CD4-positive, alpha-beta T cell treated with Interleukin-21 for 1 hour (primary cell): ENCODE measurements around the gene ASMT.
"Not testable (repeated sequence)": the region's sequence is repeated elsewhere in the genome, so short reads cannot be mapped to it uniquely, and the experiment has no call there.

Experiments used
- DNase-seq: peaks from one replicate; pipeline ENCODE4 v3.0.0-alpha.2; 2020

ASMT gene

DNA sequence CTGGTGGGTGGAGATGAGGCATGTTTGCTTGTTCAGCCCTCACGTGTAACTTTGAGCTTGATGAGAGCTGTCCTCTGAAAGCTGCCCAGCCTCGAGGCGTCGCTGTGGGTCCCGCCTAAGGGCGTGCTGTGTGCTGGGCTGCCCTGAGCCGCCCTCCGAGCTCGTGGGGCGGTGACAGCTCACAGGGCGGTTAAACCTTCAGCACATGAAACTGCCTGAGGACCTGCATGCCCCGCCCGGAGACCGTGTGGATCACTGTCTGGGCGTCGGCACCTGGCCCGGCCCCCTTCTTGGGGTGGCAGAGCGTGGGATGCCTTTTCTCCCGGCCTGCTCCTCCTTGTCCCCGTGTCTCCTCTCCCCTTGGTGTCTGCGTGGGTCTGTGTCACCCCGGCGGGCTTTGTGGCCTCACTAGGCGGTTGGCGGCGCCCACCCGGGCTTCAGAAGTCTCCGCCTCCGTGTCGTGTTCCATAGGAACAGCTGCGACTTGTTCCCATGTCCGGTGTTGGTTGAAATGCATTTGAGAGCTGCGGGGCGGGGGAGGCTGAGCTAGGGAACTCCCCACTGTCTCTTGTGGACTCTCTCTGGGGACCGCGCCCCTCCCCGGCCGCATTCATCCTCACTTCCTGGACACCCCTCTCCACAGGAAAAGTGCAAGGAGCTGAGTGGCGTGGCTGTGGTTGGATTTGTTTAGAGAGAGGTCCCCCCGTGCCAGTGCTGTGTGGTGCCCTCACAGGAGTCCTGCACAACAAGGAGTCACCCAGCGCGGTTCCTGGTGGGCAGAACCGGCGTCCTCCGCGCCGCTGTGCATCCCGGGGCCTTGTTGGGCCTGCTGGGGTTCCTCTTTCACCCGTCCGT, 16.6 kb upstream of the ASMT start:
- no peak for DNase-seq

DNA sequence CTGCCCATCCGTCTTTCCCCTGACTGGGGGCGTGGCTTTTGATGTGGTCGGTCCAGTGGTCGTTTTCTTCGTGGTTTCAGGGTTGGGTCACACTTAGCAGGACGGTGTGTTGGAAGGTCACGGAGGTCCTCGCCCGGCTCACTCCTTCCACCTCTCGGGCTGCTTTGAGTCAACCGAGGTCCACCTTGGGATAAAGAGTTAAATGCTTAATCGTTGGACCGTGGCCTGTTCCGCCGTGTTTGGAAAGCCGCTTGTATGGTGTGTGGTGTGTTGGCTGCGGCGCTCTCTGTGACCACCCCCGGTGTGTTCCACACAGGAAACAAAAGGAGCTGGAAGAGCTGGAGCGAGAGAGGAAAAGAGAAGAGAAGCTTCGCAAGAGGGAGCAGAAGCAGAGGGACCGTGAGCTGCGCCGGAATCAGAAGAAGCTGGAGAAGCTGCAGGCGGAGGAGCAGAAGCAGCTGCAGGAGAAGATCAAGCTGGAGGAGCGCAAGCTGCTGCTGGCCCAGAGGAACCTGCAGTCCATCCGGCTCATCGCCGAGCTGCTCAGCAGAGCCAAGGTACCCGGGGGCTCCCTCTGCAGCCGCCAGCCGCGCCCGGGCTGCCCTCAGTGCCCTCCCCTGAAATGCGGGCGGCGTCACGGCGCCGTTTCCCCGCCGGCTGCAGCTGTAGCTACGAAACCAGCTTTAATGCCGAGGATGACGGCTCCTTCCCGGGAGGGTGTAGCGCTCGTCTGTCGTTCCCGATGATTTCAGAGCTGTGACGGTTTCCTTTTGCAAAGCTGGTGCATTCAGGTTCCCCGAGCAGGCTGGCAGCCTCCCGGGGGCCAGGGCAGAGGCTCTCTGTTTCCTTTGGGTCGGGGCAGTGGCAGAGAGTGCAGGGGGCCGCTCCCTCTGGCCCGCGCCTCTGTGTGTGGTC, 15.7 kb upstream of the ASMT start:
- DNase-seq, result no peak

DNA sequence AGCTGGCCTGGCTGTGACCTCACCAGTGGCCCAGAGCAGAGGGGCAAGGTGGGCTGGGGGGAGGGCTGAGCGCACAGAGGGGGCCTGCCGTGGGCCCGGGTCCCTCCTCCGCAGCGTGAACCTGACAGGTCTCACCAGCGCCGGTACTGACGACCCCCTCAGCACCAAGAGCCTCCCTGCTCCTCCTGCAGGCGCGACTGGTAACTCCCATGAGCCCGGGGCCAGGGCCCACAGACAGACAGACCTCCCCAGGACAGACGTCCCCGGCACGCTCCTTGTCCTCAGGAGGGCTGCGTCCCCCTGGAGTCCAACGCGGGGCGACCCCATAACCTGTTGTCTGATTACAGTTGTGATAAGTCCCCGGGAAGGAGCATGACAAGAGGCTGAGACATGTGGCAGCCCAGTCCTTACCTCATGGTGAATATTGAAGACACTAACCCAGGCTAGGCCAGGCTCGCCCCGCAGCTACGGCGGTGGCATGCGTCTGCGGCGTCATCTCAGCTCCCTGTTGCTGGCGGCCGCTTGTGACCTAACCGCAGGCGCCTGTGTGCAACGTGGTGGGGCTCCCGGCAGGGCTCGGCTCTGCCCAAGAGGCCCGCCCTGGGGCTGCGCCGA, 15.0 kb upstream of the ASMT start:
- DNase-seq, result no peak

DNA sequence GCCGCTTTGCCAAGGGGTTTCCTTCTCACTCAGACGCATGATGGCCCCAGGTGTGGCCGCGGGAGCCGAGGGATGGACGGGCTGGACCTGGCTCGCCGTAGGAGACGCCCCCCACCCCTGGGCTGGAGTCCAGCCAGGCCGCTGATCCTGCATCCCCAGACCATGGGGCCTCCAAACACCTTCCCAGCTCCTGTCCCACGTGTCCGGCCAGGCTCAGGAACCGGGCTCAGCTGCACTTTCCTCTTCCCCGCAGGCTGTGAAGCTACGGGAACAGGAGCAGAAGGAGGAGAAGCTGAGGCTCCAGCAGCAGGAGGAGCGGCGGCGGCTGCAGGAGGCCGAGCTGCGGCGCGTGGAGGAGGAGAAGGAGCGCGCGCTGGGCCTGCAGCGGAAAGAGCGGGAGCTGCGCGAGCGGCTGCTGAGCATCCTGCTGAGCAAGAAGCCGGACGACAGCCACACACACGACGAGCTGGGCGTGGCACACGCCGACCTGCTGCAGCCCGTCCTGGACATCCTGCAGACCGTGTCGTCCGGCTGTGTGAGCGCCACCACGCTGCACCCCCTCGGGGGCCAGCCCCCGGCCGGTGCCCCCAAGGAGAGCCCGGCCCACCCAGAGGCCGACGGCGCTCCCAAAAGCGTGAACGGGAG, 14.3 kb upstream of the ASMT start:
- no peak for DNase-seq

DNA sequence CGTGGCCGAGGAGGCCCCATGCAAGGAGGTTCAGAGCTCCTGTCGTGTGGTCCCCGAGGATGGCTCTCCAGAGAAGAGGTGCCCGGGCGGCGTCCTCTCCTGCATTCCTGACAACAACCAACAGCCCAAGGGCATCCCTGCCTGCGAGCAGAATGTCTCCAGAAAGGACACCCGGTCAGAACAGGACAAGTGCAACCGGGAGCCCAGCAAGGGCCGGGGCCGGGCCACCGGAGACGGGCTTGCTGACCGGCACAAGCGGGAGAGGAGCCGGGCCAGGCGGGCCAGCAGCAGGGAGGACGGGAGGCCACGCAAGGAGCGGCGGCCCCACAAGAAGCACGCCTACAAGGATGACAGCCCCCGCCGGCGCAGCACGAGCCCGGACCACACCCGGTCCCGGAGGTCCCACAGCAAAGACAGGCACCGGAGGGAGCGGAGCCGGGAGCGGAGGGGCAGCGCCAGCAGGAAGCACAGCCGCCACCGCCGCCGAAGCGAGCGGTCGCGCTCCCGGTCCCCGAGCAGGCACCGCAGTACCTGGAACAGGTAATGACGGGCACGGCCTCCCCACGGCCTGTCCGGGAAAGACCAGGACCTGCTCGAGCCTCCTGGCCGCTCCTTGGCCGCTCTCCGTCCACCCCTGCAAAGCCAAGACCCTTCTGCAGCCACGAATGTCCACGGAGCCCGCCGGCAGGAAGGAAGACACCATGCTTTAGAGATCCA, 13.7 kb upstream of the ASMT start:
- no peak for DNase-seq

DNA sequence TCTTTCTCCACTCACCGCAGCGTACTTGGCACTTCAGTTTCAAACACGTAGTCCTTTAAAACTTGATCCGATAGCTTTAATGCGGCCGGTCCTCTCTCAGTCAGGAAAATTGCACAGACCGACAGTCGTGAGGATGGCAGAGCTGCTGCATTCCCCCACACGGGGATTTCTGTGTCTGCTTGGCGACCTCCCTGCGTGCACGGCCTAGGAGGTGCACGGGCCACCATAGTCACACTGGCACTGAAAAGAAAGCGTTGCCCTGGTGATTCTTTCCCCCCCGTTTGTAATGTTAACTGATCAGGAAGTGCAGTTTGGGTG, 13.1 kb upstream of the ASMT start:
- DNase-seq, result no peak

DNA sequence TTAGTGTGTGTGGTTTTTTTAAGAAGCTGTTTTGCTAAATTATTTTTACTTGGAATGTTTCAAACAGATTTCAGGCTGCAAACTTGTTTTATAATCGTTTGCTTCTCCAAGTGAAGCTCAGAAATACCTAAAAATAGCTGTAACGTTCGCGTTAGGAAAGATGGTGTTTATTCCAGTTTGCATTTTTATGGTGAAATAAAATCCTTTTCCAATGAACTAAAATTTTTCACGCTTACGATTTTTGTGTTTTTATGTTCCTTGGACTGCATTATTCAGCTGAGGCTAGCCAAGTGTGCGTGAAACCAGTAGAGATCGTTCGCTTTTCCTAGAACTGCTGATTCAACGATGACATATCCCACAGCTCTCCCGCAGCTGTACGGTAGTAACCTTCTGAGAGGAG, 12.6 kb upstream of the ASMT start:
- DNase-seq, result no peak

DNA sequence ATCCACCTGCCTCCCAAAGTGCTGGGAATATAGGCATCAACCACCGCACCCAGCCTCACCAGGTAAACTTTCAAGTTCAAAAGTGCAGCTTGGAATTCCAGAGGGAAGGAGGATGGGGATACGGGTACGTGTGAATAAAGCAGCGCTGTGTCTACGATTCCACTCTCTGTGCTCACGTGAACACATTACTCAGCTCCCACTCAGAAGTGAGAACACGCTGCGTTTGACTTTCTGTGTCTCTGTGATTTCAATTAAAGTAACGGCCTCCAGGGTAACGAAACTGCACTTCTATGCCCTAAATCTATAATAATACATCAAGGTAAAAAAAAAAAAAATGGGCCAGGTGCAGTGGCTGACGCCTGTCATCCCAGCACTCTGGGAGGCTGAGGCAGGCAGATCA, 8.4 kb upstream of the ASMT start:
- DNase-seq, result no peak

DNA sequence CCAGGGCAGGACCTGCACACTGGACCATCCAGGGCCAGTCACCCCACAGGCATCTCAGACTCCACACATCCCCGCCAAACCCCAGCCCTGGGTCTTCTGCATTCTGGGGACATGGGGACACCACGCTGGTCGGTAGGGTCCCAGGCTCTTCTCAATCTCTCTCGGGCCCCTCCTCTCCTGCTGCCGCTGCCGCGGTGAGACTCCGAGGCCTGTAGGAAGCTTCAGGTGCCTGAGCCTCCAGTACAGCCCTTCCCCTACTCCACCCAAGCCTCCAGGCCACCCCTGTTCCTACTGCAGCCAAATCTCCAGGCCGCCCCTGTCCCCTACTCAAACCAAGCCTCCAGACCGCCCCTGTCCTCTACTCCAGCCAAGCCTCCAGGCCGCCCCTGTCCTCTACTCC, 5.5 kb upstream of the ASMT start:
- no peak for DNase-seq

DNA sequence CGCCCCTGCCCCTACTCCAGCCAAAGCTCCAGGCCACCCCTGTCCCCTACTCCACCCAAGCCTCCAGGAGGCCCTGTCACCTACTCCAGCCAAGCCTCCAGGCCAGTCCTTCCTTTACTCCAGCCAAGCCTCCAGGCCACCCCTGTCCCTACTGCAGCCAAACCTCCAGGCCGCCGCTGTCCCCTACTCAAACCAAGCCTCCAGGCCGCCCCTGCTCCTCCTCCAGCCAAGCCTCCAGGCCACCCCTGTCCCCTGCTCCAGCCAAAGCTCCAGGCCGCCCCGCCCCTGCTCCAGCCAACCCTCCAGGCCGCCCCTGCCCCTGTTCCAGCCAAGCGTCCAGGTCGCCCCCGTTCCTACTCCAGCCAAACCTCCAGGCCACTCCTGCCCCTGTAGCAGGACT, 5.1 kb upstream of the ASMT start:
- DNase-seq, result no peak

DNA sequence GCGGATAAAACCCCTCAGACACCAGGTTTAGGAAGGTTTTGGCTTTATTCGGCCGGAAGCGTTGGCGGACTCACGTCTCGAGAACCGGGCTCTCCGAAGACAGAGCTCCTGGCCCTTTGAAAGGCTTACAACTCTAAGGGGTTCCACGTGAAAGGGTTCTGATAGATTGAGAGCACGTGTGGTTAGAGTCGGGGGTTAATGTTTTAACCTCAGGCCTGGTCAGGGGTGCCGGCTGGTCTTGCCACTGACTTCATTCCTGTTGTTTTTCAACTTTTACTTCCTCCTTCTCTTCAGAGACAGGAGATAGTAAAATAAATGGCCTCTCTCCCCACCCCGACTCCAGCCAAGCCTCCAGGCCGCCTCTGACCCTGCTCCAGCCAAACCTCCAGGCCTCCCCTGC, 4.7 kb upstream of the ASMT start:
- DNase-seq, result no peak

DNA sequence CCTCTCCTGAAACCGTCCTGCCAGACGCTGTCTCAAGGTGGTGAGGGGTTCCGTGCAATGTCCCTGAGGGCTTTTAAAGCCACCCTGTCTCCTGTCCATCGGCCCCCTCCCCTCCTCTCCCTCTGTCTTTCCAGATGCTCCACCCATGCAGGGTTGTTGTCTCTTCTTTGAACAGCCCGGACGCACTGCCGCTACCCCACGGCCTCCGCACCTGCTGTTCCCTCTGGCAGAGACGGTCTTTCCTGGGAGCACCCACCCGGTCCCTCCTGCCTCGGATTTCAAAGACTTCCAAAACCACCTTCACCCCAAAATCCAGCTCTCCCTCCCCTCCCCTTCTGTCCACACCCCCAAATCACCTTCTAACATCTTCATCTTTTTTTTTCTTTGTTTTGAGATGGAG, 4.1 kb upstream of the ASMT start:
- no peak for DNase-seq

DNA sequence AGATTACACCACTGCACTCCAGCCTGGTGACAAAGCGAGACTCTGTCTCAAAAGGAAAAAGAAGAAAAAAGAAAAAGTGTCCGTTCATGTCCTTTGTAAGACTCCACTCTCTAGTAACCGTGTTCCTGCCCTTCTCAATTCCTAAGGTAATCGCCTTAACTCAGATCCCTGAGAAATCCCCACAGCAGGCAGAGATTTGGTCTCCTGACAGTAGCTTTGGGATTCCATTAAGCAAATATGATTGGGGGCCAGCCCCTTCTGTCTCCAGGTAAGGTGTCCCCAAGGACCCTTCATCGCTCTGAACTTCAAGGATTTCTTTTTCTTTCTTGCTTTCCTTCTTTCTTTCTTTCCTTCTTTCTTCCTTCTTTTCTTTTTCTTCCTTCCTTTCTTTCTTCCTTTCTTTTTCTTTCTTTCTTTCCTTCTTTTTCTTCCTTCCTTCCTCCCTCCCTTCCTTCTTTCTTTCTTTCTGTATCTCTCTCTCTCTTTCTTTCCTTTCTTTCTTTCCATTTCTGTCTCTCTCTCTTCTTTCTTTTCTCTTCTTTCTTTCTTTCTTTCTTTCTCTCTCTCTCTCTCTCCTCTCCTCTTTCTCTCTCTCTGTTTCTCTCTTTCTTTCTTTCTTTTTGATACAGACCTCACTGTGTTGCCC, 2.1 kb upstream of the ASMT start:
- no peak for DNase-seq

DNA sequence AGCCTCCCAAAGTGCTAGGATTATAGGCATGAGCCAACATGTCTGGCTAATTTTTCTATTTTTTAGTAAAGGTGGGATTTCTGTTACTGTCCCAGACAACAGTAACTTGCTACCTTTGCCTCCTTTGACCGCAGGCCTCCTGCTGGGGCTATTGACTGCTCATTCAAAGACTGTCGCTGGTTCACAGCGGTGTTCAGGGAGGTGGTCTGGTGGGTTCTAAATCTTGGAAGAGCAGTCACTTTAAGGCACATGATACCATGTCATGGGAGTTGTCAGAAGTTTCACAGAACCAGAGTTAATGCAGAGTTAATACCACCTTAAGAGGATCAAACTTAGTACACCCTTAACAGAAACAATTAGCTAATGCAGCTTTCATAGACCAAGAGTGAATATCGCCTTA, 3.8 kb downstream of the ASMT start:
- no peak for DNase-seq

DNA sequence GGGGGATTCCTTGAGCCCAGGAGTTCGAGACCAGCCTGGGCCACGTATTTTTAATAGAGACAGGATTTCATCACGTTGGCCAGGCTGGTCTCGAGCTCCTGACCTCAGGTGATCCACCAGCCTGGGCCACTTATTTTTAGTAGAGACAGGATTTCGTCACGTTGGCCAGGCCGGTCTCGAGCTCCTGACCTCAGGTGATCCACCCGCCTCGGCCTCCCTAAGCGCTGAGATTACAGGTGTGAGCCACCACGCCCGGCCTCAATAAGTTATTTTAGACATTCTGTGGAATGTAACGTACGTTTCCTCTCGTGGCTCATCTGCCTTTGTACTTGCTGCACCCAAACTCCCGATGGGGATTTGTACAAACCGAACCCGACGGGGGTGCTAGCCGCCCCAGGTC, 8.8 kb downstream of the ASMT start:
- no peak for DNase-seq

DNA sequence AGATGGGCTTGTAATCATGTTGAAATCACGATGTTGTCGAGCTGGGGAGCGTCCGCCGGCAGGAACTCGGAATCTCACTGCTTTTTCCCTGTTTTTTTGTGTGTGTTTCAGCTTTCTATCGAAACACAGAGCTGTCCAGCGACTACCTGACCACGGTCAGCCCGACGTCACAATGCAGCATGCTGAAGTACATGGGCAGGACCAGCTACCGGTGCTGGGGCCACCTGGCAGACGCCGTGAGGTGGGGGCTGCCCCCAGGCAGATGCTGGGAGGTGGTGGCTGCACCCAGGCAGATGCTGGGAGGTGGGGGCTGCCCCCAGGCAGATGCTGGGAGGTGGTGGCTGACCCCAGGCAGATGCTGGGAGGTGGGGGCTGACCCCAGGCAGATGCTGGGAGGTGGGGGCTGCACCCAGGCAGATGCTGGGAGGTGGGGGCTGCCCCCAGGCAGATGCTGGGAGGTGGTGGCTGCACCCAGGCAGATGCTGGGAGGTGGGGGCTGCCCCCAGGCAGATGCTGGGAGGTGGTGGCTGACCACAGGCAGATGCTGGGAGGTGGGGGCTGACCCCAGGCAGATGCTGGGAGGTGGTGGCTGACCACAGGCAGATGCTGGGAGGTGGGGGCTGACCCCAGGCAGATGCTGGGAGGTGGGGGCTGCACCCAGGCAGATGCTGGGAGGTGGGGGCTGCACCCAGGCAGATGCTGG, 9.4 kb downstream of the ASMT start:
- not testable (repeated sequence) for DNase-seq

DNA sequence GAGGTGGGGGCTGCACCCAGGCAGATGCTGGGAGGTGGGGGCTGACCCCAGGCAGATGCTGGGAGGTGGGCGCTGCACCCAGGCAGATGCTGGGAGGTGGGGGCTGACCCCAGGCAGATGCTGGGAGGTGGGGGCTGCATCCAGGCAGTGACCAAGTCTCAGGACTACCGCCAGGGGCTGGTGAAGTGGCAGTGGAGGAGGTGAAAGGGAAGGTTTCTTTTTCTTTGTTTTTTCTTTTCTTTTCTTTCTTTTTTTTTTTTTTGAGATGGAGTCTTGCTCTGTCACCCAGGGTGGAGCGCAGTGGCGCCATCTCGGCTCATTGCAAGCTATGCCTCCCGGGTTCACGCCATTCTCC, 10.0 kb downstream of the ASMT start:
- DNase-seq, result not testable (repeated sequence)

DNA sequence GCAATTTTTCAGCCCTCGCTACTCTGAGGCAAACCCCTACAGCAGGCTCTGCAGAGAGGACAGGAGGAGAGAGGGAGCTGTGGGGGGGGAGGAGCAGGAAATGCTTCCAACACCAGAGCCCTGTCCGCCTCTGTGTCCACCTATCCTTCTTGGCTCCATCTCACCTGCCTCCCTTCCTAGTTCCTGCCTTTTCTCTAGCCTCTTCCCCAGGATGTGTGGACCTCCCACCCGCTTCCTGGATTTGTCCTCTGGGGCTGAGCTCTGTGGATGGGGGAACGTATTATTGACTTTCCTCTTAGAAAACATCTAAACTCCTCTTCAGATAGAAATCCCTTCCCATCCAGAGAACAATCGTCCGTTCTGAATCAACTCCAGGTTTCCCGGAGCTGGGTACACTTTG, 14.4 kb downstream of the ASMT start:
- DNase-seq, result no peak

DNA sequence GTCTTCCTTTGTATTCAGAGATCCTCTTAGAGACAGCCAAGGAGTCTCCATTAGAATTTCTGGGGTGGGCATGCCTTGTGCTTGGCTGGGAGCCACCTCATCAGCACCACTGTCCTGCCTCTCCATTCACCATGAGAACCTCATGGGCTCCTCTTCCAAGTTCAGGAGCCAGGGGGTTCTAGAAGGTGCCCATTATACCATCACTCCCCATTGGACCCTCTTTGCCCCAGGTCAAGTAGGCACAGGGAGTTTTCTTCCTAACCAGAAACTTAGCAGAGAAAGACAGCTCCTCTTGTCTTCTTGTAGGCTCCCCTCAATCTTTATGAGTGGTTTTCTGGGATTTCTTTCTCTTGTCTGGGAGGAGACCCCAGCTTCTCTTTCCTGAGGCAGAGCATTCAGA, 31.1 kb downstream of the ASMT start:
- no peak for DNase-seq

DNA sequence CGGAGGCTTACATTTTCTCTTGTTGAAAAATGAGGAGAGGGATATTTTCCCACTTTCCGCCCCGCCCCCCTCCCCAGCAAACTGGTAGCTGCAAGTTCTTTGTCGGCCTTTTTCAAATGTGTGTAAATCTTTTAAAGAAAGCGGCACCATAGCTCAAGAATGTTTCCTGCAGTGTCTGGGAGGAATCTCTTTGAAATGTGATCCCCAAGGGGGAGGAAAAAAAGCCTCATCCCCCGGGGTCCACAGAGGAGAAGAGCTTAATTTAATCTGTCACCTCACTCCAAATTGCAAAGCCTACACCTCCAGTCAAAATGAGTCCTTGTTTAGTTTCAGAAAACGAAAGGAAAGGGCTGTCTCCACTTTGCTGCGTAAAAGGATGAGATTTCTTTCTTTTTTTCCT, 34.8 kb downstream of the ASMT start:
- DNase-seq, result no peak

DNA sequence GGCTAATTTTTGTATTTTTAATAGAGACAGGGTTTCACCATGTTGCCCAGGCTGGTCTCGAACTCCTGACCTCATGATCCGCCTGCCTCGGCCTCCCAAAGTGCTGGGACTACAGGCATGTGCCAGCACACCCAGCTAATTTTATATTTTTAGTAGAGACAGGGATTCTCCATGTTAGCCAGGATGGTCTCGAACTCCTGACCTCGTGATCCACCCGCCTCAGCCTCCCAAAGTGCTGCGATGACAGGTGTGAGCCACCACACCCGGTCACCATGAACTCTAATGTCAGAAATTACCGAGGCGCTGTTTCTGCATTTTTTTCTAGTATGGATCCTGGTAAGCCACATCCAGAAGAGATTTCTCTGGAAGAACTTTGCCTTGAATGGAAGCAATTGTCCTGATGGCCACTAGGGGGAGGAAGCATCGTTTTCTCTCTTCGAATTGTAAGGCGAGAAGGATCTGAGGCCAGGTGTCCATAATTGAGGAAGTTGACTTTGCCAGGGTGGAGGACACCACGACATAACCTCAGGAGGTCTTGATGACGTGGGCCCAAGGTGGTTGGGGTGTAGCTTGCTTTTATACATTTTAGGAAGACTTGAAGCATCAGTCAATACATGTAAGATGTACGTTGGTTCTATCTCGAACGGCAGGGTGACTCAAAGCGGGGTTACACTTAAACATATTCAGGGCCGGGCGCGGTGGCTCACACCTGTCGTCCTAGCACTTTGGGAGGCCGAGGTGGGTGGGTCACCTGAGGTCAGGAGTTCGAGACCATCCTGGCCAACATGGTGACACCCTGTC, 37.4 kb downstream of the ASMT start:
- peak; percentile 63 for DNase-seq
